Tibial nerve (tissue), 3 donors: ENCODE data around the gene KIF1A.

Experiments used
- POLR2A ChIP-seq, 2 donors: fragments of 450-650 bp; IDR thresholded peaks; one replicate each; pipeline ENCODE4 v1.6.1; 2017; ENCODE audit warnings: antibody characterized with exemption in 2 of 2, mild to moderate bottlenecking in 2 of 2, moderate library complexity in 2 of 2
- TF ChIP-seq, protein P1 (sequence below), 5 experiments: fragments of 200-600 bp in 3 of 5; fragments of 450-650 bp in 2 of 5; sonication (generic) in 3 of 5; IDR thresholded peaks; one replicate each; pipeline ENCODE4 v1.5.1; 2016 to 2019; ENCODE audit warnings: antibody characterized with exemption in 5 of 5, mild to moderate bottlenecking in 3 of 5, moderate library complexity in 2 of 5

DNA sequence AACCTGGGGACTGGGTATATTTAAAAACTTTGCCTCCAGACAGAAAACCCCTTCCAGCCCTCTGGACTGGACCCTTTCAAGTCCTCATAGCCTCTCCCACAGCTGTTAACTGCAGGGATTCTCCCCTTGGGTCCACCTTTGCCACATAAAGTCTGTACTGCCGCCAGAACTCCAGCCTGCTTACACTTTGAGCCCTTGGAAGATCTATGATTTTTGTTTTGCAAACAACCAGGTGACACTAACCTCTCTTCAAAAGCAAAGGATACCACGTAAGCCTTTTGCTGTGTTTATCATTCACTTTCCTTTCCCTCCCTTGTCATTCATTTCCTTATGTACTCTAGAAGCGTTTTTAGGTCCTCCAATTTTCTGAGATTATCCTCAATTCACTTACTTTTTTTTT lies 44.5 kb upstream of the KIF1A start:
- TF ChIP-seq POLR2A (IDR thresholded peaks at IDR 0.05): no peak
- TF ChIP-seq, protein P1, sequence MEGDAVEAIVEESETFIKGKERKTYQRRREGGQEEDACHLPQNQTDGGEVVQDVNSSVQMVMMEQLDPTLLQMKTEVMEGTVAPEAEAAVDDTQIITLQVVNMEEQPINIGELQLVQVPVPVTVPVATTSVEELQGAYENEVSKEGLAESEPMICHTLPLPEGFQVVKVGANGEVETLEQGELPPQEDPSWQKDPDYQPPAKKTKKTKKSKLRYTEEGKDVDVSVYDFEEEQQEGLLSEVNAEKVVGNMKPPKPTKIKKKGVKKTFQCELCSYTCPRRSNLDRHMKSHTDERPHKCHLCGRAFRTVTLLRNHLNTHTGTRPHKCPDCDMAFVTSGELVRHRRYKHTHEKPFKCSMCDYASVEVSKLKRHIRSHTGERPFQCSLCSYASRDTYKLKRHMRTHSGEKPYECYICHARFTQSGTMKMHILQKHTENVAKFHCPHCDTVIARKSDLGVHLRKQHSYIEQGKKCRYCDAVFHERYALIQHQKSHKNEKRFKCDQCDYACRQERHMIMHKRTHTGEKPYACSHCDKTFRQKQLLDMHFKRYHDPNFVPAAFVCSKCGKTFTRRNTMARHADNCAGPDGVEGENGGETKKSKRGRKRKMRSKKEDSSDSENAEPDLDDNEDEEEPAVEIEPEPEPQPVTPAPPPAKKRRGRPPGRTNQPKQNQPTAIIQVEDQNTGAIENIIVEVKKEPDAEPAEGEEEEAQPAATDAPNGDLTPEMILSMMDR (IDR thresholded peaks at IDR 0.05): no peak
